Cerebellar cortex (tissue), 1 donor: ENCODE data around the gene AJAP1.

ENCODE experiments used
- DNase-seq: peaks from one replicate; pipeline ENCODE4 v3.0.0-alpha.2; 2015; ENCODE audit warnings: low spot score

The AJAP1 gene

DNA sequence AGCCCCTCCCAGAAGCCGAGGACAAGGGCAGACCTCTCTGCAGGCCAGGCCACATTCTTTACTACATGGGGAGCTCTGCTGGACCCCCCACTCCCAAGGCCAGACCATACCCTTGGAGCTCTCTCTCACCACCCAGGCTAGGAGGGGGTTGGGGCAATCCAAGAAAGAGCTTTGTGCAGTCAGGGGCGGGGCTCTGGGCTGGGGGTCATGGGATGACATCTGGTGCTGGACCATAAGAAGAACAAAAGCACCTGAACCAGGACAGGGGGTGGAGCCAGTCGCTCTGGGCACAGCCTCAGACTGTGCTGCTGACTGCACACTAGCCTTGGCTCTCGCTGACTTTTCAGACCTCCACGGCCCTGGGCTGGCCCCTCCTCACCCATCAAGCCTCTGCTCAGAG, 23.1 kb upstream of the AJAP1 start:
- no peak for DNase-seq

DNA sequence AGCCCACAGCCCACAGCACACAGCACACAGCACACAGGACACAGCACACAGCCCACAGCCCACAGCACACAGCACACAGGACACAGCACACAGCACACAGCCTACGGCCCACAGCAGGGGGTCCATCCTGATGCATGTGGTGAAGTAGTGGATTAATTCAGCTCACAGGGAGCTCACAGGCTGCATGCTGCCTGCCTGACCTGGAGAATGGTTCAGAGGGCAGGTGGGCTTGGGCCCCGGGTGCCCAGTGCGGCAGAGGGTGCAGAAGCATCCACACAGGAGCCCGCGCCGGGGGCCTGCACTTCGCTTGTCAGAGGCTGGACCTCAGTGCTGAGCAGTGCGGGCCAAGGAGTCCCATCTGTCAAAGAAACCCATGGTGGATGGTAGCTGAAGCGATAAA, 21.1 kb upstream of the AJAP1 start:
- no peak for DNase-seq

DNA sequence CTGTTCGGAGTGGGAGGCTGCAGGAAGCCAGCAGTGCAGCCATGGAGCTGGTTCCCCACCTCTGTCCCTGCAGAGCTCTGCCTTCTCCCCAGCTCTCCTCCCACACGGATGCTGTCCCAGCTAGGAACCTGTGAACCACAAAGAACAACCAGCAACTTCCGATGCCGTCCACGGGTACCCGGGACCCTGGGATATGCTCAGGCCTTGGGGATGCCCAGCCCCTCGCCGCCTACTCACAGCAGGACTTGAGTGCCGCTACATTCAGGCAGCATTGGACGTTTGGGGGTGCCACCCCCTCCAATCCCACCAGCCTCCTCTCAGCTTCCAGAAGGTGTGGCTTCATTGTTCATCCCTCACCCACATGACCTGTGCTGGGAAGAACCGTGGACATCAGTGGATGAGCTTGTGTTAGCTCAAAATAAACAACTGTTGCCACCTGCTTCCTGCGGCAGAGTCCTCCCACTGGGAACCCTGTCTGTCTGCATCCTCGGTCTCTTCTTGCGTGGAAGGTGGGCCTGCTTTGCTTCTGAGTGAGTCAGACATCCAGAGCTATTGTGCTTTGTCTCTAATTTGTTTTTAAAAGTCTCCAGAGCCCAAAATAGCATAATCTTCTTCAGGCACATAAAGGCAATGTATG, 20.1 kb upstream of the AJAP1 start:
- DNase-seq: no peak

DNA sequence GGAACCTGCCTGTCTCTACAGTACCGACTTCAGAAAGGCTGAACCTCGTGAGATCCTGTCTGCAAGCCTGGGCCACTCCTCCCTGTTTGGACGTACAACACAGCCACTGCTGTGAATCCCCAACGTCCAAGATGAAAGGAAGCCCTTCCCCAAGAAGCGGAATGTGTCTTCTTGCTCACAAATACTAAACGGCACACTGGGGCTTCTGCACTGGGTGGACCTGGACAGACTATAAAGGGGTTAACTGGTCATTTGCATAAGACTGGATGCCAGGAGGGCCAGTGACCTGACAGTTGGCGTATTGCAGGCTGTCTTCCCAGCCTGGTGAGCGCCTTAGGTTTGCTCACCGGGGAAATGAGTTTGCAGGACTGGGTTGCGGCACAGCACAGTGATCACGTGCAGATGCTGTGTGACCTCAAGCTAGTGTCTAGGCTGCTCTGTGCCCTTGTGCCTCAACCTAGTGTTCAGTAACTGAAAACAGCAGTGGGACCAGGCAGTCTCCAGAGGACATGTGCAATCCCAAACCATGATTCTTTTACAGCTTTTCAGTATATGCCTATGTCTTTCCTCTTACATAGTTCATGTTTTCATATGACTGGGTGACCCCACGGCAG, 19.5 kb upstream of the AJAP1 start:
- DNase-seq: no peak

DNA sequence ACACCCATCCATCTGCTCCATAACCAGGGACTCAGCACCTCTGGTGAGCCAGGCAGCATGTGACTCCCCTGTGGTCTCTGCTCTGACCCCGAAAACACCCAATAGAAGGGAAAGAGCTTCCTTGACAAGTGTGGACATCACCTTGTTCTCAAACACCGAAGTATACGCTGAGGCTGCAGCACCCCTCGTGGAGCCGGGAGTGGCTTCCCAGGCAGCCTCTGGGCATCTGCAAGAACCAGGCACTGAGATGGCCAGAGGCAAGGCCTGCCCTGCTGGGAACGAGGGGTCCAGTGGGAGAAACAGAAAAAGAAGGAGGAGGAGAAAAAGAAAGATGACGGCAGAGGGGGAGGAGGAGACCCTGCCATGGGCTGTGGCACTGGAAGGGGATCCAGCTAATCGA, 18.2 kb upstream of the AJAP1 start:
- DNase-seq: no peak

DNA sequence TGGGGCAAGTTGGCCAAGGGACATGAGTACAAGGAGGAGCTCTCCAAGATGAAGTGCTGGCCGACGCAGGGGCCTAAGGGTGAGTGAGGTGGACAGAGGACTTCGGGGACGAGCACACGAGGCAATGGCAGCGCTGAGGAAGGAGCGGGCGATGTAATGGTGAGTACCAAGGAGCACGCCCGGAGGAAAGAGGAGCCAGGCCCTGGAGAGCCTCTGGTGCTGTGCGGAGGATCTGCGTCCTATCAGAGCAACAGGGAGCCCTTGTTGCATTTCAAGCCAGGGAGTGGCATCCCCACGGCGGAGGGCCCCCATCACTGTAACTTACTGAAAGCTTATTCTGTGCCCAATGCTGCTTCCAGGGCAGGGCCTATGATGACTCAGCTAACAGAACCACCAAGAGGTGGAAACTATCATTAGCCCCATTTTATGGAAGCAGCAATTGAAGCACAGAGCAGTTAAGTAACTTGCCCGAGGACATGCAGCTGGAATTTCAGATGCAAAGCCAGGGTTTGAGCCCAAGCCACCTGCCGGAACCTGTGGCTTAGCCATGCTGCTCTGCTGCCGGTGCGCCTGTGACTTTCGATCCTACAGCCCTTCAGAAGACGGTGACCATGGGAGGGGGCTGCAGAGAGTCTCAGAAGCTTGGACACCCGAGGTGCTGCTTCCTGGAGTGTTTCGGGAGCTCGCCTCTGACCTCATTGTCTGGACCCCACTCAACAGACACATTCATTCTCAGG, 17.6 kb upstream of the AJAP1 start:
- DNase-seq: no peak

DNA sequence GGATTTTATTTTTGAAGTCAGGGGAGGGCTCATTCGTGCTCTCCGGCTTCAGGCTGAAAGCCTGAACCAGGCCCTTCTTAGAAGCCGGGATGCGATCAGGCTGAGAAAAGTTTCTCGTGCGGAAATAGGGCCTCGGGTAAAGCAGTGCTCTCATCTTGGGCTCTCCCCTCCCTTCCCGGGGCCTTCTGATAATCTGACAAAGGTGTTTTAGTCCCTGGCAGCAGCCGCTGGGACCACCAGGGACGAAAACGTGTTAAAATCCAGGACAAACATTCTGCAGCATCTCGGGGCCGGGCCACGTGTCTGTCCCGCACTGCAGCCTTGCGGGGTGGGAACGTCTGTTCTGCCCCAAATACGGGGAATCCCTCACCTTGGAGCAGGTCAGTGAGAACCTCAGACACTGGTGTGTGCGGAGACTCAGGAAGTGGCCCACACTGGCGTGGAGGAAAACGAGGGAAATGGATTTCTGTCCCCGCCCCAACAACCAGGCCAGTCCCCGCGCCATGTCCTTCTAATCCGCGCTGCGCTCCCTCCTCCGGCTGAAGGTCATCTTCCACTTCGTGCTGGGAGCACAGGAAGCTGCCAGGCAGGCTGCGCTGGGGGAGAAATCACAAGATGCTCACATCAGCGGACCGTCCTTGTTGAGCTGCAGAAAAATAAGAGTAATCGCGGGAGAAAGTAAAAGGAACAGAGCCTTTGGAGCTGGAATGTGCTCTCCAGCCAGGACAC, 16.6 kb upstream of the AJAP1 start:
- DNase-seq: no peak

DNA sequence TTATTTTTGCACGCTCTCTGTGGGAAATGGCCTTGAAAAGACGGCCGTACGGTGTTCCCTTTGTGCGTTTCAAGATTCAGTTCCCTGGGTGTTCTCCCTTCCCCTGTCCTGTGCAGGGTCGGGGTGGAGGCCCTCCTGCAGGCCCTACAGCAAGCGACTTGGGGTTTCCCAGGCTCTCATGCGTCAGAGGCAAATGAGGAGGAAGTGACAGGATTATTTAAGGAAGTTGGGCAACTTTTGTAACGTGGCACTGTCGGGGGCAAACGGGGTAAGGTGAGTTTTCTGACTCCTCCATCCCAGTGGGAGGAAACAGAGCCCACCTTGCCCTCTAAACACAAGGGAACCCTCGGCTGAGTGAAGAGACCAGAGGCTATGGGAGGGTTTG, 16.1 kb upstream of the AJAP1 start:
- no peak for DNase-seq

DNA sequence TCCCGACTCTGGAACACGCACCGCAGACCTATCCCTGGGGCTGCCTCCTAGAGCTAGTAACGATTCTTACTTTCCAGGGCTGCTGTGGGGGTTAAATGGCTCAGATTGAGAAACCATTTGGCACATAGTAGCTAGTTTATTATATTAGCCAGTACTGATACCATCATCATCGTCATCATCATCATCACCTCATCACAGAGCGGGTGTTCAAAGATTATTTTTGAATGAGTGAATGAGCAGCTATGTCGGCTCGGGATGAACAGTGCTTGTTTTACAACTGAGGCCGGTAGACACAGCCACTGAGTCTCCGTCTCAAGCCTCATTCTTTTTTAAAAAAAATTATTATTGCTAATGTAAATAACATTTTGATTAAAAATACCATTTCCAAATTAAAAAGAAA, 13.5 kb upstream of the AJAP1 start:
- no peak for DNase-seq

DNA sequence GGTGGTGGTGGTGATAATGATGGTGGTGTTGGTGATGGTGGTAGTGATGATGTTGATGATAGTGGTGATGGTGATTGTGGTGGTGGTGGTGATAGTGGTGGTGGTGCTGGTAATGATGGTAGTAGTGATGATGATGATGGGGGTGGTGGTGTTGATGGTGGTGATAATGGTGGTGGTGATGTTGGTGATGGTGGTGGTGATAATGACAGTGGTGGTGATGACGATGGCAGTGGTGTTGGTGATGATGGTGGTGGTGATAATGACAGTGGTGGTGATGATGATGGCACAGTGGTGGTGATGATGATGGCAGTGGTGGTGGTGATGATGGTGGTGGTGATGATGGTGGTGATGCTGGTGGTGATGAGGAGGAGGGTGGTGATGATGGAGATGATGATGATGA, 7.0 kb upstream of the AJAP1 start:
- no peak for DNase-seq

DNA sequence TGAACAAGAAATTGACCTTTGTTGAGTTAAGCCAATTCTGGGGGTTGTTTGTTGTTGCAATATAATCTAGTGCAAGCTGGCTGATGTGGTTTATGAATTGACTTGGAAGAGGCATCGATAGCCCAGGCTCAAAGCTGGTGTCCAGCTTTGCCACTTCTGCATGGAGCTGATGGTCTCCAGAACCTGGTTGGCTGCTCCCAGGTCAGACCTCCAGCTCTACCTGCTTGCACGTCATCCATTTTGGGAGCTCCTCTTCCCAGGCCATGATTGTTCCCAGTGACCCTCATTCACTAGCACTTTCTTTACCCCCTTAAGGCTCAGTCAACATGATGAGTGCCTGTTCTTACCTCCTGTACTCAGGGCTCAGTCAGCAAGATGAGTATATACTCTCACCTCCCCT, 5.8 kb upstream of the AJAP1 start:
- DNase-seq: no peak

DNA sequence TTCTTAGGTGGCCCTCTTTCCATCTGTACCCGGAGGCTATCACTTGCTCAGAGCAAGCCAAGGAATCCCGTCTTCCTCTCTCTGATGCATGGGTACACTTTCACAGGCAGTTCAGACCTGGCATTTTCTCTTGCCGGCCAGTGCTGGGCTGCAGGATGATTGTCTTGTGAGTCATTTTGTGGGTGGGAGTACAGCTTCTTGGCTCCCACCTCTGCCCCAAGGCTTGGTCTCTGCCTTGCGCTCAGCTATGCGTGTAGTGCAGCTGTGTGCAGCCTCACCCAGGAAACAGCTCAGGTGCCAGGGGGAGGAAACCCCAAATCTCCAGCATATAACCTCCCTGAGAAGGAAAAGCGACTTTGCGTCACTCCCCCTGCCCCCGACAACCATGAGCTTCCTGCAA, 3.9 kb upstream of the AJAP1 start:
- no peak for DNase-seq

DNA sequence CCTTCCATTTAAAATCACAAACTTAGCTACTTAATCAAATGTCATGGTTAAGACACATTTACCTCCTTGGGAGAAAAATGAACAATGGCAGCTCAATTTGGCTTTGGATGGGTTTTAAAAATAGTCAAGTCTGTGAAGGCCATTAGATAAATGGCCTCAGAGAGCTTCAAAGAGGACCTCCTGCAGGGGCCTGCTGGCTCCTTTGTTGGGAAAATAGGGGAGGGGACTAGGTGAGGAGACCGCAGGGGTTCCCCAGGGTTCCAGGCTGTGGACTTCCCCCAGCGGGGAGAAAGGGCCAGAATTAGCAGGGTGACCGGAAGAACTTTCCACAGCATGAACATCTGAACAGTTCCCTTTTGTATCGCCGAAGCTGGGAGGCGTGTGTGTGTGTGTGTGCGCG, 3.4 kb upstream of the AJAP1 start:
- DNase-seq: no peak

DNA sequence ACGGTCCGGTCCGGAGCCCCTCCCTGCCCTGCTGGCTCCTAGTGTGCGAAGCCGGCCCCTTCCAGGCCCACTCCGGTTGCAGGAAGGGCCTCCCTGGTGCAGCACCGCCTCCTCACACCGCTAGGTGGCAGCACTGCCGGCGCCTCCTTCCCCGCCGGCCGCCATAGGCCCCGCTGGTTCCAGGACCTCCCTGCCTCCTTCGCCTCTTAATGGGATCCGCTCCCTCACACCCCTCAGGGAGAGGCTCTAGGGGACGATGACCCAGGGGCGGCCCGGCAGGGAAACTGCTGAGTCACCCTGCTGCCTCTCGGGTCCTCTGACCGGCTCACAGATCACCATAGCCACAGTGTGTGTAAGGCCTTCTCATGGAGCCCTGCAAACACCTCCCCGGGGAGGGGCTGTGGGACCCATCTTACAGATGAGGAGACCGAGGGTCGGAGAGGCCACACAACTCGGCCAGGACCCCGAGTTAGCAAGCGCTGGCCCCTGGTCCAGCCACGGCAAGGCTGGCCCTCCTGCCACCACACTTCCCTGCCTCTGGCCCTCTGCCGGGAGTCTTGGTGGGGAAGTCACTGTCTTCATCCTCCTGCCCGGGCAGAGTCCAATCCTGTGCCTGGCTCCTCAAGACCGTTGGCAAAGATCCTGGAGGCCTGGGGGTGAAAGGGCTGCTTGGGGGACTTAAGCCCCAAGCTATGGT, 1.6 kb upstream of the AJAP1 start:
- DNase-seq: peak; percentile 22

DNA sequence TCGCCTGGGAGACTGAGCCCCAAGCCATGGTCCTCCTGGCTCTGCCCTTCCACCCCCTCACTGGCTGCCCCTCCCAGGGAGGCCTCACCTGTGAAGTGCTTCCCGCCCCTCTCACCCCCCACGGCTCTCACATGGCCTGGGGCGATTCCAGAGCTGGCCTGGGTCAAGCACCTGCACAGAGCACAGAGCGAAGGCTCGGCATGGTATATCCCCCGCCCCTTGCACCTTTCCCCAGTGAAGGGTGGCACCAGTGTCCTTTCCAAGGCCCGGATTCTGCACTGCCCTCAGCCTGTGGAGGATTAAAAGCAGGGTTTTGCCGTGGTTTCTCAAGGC, 1.1 kb upstream of the AJAP1 start:
- no peak for DNase-seq

DNA sequence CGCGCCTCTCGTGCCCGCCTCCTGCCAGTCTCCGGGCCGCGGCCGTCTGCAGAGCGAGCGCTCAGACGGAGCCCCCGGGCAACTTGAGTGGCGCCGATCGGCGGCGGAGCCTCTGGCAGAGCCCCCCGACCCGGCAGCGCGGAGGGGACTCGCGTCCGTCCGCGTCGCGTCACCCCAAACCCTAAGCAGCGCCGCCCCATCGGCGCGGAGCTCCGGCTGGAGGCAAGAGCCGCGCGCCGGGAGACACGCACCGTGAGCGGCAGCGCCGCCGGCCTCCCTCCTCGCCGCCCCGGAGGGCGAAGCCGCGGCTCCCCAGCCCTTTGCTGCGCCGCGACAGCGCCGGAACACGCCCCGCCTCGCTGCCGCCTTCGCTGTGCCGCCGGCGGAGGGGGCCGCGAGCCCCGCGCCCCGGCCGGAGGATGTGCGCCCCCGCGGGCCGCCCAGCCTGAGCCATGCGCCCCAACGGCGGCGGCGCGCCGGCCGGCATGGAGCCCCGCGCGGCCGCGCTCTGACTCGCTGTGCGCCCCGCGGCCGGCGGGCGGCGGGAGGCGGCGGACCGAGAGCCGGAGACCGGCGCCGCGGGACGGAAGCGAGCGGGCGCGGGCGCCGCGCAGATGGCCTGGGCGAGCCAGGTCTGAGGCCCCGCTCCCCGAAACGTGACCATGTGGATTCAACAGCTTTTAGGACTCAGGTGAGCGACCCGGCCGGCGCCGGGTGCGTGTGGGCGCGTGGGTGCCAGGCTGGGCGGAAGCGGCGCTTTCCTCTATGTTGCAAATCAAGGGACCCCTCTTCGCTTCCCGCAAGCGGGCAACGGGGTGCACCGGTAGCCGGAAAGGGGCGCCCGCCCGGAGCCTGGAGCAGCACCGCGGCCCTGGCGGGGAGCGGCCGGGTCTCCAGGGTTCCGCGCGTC, 610 bp downstream of the AJAP1 start:
- no peak for DNase-seq

DNA sequence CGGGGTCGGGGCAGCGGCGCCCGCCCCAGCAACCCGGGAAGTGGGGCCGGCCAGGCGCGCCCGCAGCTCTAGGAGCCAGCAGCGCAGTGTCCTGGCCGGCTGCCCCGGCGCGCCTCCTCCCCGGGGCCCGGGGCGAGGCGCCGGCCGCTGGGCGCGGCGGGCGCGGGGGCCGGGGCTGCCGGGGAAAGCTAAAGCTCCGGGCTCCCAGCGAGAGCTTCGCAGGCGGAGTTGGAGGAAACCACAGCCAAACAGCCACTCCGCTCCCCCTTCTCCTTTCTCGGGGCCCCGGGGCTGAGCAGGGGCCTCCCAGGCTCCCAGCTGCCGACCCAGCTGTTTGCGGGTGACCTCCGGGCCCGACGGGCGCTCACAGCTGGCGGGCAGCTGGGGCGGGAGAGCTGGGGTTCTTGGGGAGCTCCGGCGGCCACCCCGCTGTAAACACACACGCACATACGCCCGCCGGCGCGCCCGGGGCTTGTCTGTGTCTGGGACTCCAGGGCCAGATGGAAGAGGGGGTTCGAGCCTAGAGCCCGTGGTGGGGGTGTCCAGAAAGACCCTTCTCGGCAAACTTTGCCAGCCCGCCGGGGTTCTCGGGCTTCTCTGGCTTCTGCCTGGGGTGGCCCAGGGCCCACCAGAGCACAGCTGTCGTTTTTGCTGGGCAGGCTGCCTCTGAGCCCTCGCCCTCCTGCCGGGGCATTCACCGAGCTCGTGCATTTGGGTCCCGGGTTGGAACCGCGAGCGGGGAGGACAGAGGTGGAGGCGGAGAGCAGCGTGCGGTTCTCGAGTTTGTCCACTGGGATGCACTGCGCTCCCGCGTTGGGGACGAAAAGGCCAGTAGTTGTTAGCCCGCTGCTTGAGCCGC, 1.5 kb downstream of the AJAP1 start:
- DNase-seq: peak; percentile 39

DNA sequence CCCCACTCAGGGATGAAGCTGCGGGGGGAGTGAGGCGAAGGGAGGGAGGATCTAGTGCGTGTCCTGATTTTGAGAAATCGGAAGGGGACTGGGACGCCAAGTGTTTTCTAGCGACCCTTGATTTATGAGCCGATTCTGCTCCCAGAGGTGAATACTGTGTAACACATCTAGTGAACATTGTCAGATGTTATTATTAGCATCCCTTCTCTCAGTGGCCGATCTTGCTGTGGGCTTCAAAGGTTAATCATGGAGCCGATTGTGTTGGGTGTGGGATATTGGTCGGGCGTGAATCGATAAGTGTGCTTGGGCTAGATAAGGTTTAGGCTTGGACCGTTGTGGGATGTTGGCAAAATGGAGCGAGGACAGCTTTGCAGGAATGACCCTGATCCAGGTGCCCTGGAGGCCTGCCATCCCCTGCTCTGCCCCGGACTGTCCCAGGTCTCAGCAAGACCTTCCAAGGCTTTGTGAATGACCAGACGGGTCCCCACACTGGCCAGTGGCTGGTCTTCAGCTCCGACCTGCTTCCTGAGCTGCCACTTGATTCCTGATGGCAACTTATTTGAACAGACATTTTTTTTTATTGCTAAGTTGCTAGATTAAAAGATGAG, 2.2 kb downstream of the AJAP1 start:
- no peak for DNase-seq

DNA sequence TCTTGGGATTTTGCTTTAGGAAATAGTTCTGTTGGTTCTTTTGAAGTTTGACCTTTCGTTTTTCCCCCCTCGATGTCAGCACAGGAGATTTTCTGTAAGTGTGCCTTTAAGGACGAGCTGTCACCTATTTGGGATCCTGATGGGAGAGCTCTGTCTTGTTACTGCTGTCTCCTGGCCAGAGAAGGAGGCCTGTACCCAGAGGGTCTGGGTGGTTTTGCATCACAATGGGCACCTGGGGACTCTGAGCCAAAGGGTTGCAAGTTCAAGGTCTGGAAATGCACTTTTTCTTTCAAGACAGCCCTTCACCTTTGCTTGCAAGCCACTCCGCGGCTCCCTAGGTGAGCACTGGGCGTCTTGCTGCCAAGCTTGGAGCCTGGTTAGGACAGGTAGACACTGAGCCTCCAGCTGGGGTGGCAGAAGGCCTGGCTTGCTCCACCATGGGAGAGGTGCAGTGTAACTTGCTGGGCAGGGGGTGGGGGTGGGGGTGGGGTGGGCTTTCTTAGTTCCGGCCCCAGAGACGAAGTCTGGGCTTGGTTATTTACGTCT, 2.9 kb downstream of the AJAP1 start:
- DNase-seq: no peak
